K562 (cell line): ENCODE data around the gene SEMA3A. TPM values are rescaled to one million over a fixed set of nuclear protein-coding genes. Genes with fewer than 3 reads are reported as not detected.

Experiments used
- ATAC-seq: fragments of 200-7000 bp; cut with Tn5 transposase; 3 replicates; pipeline ENCODE4 v1.9.1; 2020; ENCODE audit warnings: moderate library complexity
- BruUV-seq: library from RNA; stranded (reverse); fragments of 400-500 nt; replicated peaks from 2 replicates; lab custom pipeline; 2021; lab: Mats Ljungman, UMichigan
- CTCF ChIA-PET: fragments of 300-600 bp; formaldehyde crosslinking; extraction: SDS; loops from one replicate; lab custom pipeline; 2021; ENCODE audit warnings: low intra/inter-chr PET ratio; lab: Yijun Ruan, JAX
- POLR2A ChIA-PET: fragments of 300-600, 350-650 bp; sonication (Branson Sonifier 250); formaldehyde crosslinking; extraction: SDS; loops from one replicate; lab custom pipeline; 2021; ENCODE audit warnings: antibody characterized with exemption, inconsistent platforms; lab: Yijun Ruan, JAX
- DNase-seq, 4 experiments: peaks; one replicate each; pipeline versions ENCODE4 v3.0.0 to v3.0.0-alpha.2; 2011 to 2018; ENCODE audit warnings: low spot score in 3 of 4, mixed read lengths in 3 of 4; ENCODE audit errors: extremely low read depth in 1 of 4
- FAIRE-seq: peaks from 2 replicates; lab custom pipeline; 2011; peaks lifted over from hg19 to GRCh38; lab: Jason Lieb, UNC
- H2AFZ ChIP-seq: 2 replicates; pipeline ENCODE4 v1.6.0; 2011; ENCODE audit warnings: low read depth, low read length, control low read depth, inconsistent platforms
- H3K27ac ChIP-seq: fragments of 200-600 bp; 3 replicates; pipeline ENCODE4 v1.8.0; 2011; ENCODE audit warnings: low read depth, mild to moderate bottlenecking, control low read depth, inconsistent platforms, low read length, moderate library complexity, mixed read lengths; ENCODE audit errors: extremely low read depth
- H3K27me3 ChIP-seq, 2 experiments: fragments of 300-600 bp in 1 of 2; 2 replicates in 1 of 2; 3 replicates in 1 of 2; pipeline versions ENCODE4 v1.6.0 to v1.8.0; 2011; ENCODE audit warnings: inconsistent platforms in 2 of 2, low read length in 2 of 2, mild to moderate bottlenecking in 1 of 2, mixed read lengths in 1 of 2, moderate library complexity in 1 of 2; ENCODE audit not compliant: control insufficient read depth in 2 of 2, insufficient read depth in 2 of 2
- H3K36me3 ChIP-seq: fragments of 300-600 bp; 3 replicates; pipeline ENCODE4 v1.8.0; 2011; ENCODE audit warnings: mild to moderate bottlenecking, low read length, inconsistent platforms; ENCODE audit not compliant: control insufficient read depth, insufficient read depth
- H3K4me1 ChIP-seq, 2 experiments: fragments of 200-600 bp in 1 of 2; replicated peaks in 1 of 2; 2 replicates in 1 of 2; 3 replicates in 1 of 2; pipeline versions ENCODE4 v1.5.1 to v1.8.0; 2011; ENCODE audit warnings: inconsistent platforms in 2 of 2, low read length in 2 of 2, mild to moderate bottlenecking in 1 of 2, mixed read lengths in 1 of 2, moderate library complexity in 1 of 2; ENCODE audit not compliant: control insufficient read depth in 2 of 2, insufficient read depth in 2 of 2
- H3K4me2 ChIP-seq: 2 replicates; pipeline ENCODE4 v1.6.1; 2011; ENCODE audit warnings: low read length, control low read depth, inconsistent platforms, mixed read lengths; ENCODE audit not compliant: insufficient read depth
- H3K4me3 ChIP-seq: fragments of 200-600 bp; sonication (generic), shearing (Covaris generic); 2 replicates; pipeline ENCODE4 v1.5.1; 2016; ENCODE audit warnings: control low read depth, inconsistent platforms
- H3K79me2 ChIP-seq: fragments of 200-600 bp; 3 replicates; pipeline ENCODE4 v1.8.0; 2011; ENCODE audit warnings: low read length, inconsistent platforms; ENCODE audit not compliant: control insufficient read depth, insufficient read depth
- H3K9ac ChIP-seq, 2 experiments: 2 replicates each; pipeline versions ENCODE4 v1.6.0 to v1.6.1; 2011; ENCODE audit warnings: low read depth in 2 of 2, low read length in 2 of 2, control low read depth in 1 of 2, inconsistent platforms in 1 of 2, mild to moderate bottlenecking in 1 of 2, mixed read lengths in 1 of 2; ENCODE audit not compliant: insufficient read depth in 1 of 2
- H3K9me1 ChIP-seq: one replicate; pipeline ENCODE4 v1.6.0; 2011; ENCODE audit warnings: inconsistent platforms, mild to moderate bottlenecking, low read length, moderate library complexity; ENCODE audit not compliant: control insufficient read depth, insufficient read depth
- H3K9me3 ChIP-seq: replicated peaks from 2 replicates; pipeline ENCODE4 v1.5.1; 2011; ENCODE audit warnings: low read depth, low read length, inconsistent platforms; ENCODE audit not compliant: control insufficient read depth, insufficient read depth
- H4K20me1 ChIP-seq: replicated peaks from 2 replicates; pipeline ENCODE4 v1.6.1; 2011; ENCODE audit warnings: low read length, inconsistent platforms, mixed read lengths; ENCODE audit not compliant: control insufficient read depth, insufficient read depth
- BCLAF1 ChIP-seq, 2 experiments: fragments of 450-650 bp in 1 of 2; IDR thresholded peaks; 2 replicates each; pipeline ENCODE4 v1.6.1; 2011 to 2017; ENCODE audit warnings: low read depth in 2 of 2, antibody characterized with exemption in 1 of 2, borderline replicate concordance in 1 of 2, low read length in 1 of 2, mild to moderate bottlenecking in 1 of 2, mixed read lengths in 1 of 2; ENCODE audit not compliant: control insufficient read depth in 1 of 2
- BDP1 ChIP-seq: IDR thresholded peaks from 3 replicates; pipeline ENCODE4 v1.6.1; 2011; ENCODE audit not compliant: insufficient read length, insufficient read depth
- FIP1L1 ChIP-seq: fragments of 200-400 bp; formaldehyde crosslinking; IDR thresholded peaks from 2 replicates; pipeline ENCODE4 v1.6.1; 2018; ENCODE audit warnings: mild to moderate bottlenecking, low read depth, low read length; ENCODE audit not compliant: poor library complexity, severe bottlenecking
- FOXJ2 ChIP-seq: fragments of 200-800 bp; sonication (Bioruptor generic); IDR thresholded peaks from 2 replicates; pipeline ENCODE4 v1.6.1; 2016; ENCODE audit warnings: missing genetic modification characterization, missing compliant biosample characterization
- MAFG ChIP-seq: fragments of 450-650 bp; conservative IDR thresholded peaks from 2 replicates; pipeline ENCODE4 v1.6.1; 2016; ENCODE audit warnings: missing genetic modification characterization, missing compliant biosample characterization
- MYC ChIP-seq, 2 experiments: fragments of 250-450 bp in 1 of 2; sonication (Bioruptor Pico) in 1 of 2; IDR thresholded peaks; 2 replicates each; pipeline versions ENCODE4 v1.5.1 to v1.6.1; 2012 to 2021; ENCODE audit warnings: low read depth in 2 of 2, borderline replicate concordance in 1 of 2, improper control_type of control experiment in 1 of 2, low read length in 1 of 2, mild to moderate bottlenecking in 1 of 2, moderate library complexity in 1 of 2
- PTRF ChIP-seq: fragments of 450-650 bp; IDR thresholded peaks from 2 replicates; pipeline ENCODE4 v1.6.1; 2016; ENCODE audit warnings: mild to moderate bottlenecking, missing genetic modification characterization, missing compliant biosample characterization
- TAL1 ChIP-seq: fragments of 450-650 bp; IDR thresholded peaks from 2 replicates; pipeline ENCODE4 v1.6.1; 2016; ENCODE audit warnings: mild to moderate bottlenecking
- U2AF1 ChIP-seq: fragments of 200-400 bp; formaldehyde crosslinking; optimal IDR thresholded peaks from 2 replicates; pipeline ENCODE3; 2017; ENCODE audit warnings: mild to moderate bottlenecking, low read depth, low read length, moderate library complexity
- WHSC1 ChIP-seq: IDR thresholded peaks from one replicate; pipeline ENCODE4 v1.6.1; 2012; ENCODE audit warnings: low read length, control low read depth, inconsistent platforms
- ZC3H8 ChIP-seq: fragments of 450-650 bp; IDR thresholded peaks from 2 replicates; pipeline ENCODE4 v1.6.1; 2017
- ZNF589 ChIP-seq: fragments of 200-800 bp; sonication (Bioruptor generic); IDR thresholded peaks from 2 replicates; pipeline ENCODE4 v1.6.1; 2016; ENCODE audit warnings: low read depth, missing genetic modification characterization, missing compliant biosample characterization
- ZNF668 ChIP-seq: fragments of 250-450 bp; sonication (Bioruptor Pico); IDR thresholded peaks from 2 replicates; pipeline ENCODE4 v1.8.0; 2022; ENCODE audit warnings: mild to moderate bottlenecking, inconsistent platforms
- in situ Hi-C: fragments of 300-500 bp; cut with MboI; formaldehyde crosslinking; loops from 4 replicates; pipeline ENCODE4 v1.15.0; 2018; ENCODE audit warnings: inconsistent platforms, mixed read lengths
- intact Hi-C: fragments of 100-400 bp; cut with micrococcal nuclease; formaldehyde crosslinking; loops from 2 replicates; pipeline ENCODE4 v1.14.2; 2022
- polyA plus RNA-seq, 8 experiments: library from polyadenylated mRNA; depleted of rRNA in 4 of 8; stranded (reverse) in 5 of 8; unstranded in 3 of 8; fragments of >200 nt; fragmentation: Nextera tagmentation in 2 of 8; fragmentation: Illumina TruSeq in 1 of 8; extraction: Ambion mirVana in 2 of 8; extraction: Trizol in 1 of 8; gene quantifications; 2 replicates each; pipeline versions ENCODE4 v1.2.1 to v1.2.3, GENCODE V29; 2011 to 2014; ENCODE audit warnings: inconsistent platforms in 1 of 8, missing spikeins in 1 of 8
- total RNA-seq, 7 experiments: library from RNA; depleted of rRNA in 6 of 7; stranded (reverse); fragments of >200 nt in 6 of 7; fragmentation: Illumina TruSeq in 2 of 7; extraction: Trizol in 2 of 7; gene quantifications; 2 replicates each; pipeline versions ENCODE4 v1.2.1 to v1.2.3, GENCODE V29; 2011 to 2021; ENCODE audit warnings: low replicate concordance in 1 of 7

SEMA3A gene
- total and polyA plus RNA-seq, 9 of the 15 experiments (the other 6 are each of a cell fraction or from before 2014, with no cell fraction given) = 0.36 to 3.0 (median 1.1) TPM

DNA sequence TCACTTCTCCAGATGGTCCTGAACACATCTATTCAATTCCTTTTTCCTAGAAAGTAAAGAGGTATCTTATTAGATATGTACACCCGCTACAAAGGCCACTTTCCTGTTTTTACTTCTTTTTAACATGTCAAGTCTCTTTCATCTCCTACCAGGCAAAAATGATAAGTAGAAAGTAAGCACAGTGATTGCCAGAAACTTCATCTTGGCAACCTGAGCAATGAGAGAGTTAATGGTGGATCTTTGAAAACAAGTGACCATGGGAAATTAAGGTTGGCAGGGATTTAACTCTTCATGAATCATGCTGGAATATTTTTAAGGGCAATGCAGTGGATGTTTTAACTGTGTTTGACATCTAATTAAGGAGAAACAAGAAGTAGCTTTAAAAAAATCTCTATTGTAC, 2.7 kb downstream of the SEMA3A start (continued):
- TF ChIP-seq BCLAF1 (IDR thresholded peaks at IDR 0.05; ENCODE audit: borderline replicate concordance in 1 of 2, control insufficient read depth in 1 of 2, low read depth in 2 of 2, low read length in 1 of 2) (no peak), TAL1 (no peak), ZC3H8 (no peak)

DNA sequence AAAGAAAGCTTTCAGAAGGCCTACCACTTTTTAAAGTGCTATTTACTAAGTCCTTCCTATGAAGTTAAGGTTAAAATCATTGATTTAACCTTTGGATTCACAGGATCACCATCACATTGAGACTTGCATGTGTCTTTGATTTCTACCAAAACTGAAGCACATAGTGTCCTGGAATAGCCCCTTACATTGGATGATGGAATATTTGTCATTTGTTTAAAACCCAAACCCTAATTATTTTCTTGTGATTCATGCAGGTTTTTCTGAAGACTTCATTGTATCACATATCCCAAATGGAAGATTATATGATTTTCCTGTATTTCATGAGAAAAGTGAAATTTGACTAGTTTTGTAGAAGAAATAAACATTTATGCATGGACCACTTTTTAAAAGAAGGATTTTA, 3.3 kb downstream of the SEMA3A start:
- ATAC-seq (no peak), DNase-seq (no peak), FAIRE-seq (no peak)
- H3K9me1 ChIP-seq = no peaks in the 10 kb centered on the region
- TF ChIP-seq BDP1 (no peak), ZNF668 (no peak), MAFG (no peak), MYC (IDR thresholded peaks at IDR 0.05; ENCODE audit: low read depth, low read length) (no peak), MYC (CRISPR knock-in tag; IDR thresholded peaks at IDR 0.05; ENCODE audit: borderline replicate concordance, low read depth) (no peak), TAL1 (no peak), FIP1L1 (no peak), PTRF (no peak), U2AF1 (no peak), ZNF589 (CRISPR knock-in tag) (no peak), WHSC1 (no peak), FOXJ2 (tag) (no peak)
- intact Hi-C loops (no loop called here), in situ Hi-C loops (no loop called here)
- ChIA-PET POLR2A (interaction anchor here (0.6 kb wide), 1 partner anchor 10 kb away, joined by 4 read pairs; no protein-coding TSS in a partner anchor), CTCF (no interaction called here)
- no peak overlapping the region for H2AFZ ChIP-seq
- no peak overlapping the region for H3K27ac ChIP-seq
- no peak overlapping the region for H3K4me3 ChIP-seq
- no peaks in the 10 kb centered on the region for H3K4me1 ChIP-seq
- no peaks in the 10 kb centered on the region for H3K79me2 ChIP-seq
- no TSS peak for BruUV-seq
- H3K27me3 ChIP-seq = no peaks in the 10 kb centered on the region
- no peaks in the 10 kb centered on the region for H3K36me3 ChIP-seq
- H3K4me2 ChIP-seq = no peak overlapping the region
- no peak overlapping the region for H3K9ac ChIP-seq
- H4K20me1 ChIP-seq = no peaks in the 10 kb centered on the region
- H3K9me3 ChIP-seq = no peaks in the 10 kb centered on the region
